EH (cell line): ENCODE results near the gene CYP2W1.
"Not testable (repeated sequence)": the region's sequence is repeated elsewhere in the genome, so short reads cannot be mapped to it uniquely, and the experiment has no call there.

Experiments used
- DNase-seq: peaks from one replicate; pipeline ENCODE4 v3.0.0-alpha.2; 2015; ENCODE audit warnings: low read depth

Gene CYP2W1

DNA sequence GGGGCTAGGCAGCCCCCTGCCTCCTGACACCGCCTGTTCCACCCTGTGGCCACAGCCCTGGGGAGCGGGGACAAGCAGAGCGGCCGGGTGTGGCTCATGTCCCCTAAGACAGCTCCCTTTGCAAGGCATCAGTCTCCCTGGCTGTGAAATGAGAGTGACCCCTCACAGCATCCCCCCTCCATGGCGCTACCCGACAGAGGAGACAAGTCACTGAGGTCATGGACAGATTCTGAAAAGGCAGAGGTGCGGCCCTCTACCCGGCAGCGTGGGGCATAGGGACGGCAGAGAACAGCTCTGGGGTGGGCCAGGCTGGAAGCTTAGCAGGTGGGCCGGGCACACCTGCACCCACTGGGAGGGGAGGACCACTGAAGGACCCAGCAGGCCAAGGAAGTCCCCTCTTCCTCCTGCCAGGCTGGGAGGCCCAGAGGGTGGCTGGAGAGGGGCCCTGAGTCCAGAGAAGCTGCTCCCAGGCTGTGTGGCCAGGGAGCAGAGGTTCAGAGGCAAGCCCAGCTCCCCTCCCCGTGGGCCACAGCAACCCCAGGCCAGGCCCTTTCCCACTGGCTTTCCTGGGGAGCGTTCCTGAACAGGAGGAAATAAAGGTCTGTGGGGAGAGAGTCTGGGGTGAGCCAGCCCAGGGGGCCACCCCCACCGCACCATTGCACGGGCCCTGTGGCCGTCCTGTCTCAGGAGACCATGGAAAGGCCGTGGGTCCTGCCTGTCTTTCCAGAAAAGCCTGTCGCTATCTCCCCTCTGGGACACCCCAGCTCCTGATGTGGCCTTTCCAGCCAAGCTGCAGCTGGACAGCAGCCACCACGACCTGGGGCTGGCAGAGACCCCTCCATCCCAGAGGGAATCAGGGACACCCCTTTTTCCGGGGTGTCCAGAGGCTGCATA, 30.2 kb upstream of the CYP2W1 start:
- no peak for DNase-seq

DNA sequence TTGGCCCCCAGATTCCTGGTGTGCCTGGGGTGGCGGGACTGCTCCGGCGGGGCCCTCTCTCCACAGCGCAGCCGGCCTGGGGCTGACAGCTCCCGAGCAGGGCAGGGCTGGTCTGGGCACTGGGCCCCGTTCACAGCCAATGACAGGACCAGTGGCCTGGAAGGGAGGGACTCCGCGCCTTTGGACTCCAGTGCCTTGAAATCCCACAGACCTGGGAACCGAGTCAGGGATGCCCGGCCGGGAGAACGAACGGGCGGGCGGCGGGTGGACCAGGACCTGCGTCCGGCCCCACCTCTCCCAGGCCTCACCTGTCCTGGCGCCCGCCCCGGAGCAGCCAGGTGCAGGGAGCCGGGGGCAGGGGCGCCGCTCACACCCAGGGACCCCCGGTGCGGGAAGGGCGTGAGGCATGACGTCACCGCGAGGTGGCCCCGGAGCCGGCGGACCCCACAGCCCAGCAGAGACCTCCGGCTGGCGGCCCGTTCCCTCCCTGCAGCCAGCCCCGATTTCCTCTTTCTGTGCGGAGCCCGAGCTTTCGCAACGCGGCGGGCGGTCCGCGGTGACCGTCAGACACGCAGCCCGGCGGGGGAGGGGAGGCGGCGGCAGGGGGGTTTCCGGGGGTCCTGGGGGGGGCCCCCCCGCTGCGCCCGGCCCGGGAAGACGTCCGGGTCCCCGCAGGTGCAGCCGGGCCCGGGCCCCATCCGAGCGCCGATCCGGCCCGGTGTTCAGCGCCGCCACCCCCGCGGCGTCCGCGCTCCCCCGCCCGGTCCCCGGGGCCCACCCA, 29.2 kb upstream of the CYP2W1 start:
- DNase-seq: peak; percentile 59

DNA sequence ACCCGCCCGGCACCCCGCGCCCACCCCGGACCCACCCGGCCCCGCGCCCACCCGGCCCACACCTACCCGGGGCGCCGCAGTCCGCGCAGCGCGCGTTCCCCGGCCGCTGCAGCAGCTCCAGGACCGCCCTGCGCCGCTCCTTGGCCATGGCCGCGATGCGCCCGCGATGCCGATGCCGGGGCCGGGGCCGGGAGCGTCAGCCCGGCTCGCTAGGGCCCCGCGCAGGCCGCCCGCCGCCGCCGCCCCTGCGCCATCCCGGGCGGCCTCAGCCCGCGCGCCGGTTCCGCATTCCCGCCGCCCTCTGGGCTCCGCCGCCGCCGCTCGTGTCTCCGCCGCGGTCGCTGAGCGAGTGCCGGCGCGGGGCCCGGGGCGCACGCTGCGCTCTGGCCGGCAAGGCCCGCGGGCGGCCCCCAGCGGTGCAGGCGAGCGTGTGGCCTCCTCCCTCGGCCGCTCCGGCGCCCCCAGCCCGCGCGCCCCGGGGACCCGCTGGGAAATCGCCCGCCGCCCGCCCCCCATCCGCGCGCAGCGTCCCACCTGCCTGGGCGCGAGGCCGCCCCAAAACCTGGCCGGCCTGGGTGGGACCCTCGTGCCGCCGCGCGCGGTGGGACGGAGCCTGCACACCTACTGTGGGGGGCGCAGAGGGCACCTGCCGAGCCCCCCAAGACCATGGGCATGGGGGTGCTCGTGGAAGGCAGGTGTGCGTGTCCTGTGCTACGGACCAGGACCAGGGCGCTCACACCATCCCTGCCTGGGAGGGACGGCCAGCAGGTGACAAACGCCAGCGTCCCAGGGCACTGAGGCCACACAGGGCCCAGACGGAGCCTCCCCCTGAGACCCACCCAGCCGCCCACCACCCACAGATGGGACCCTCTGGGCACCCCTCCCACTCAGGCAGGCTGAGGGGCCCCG, 28.4 kb upstream of the CYP2W1 start, which contains the start of gene ADAP1:
ADAP1 (minus strand) TSS at position 351 of the 909 bp plus-strand sequence; CDS start at position 148, 203 bp downstream.
- DNase-seq: peak; percentile 50

DNA sequence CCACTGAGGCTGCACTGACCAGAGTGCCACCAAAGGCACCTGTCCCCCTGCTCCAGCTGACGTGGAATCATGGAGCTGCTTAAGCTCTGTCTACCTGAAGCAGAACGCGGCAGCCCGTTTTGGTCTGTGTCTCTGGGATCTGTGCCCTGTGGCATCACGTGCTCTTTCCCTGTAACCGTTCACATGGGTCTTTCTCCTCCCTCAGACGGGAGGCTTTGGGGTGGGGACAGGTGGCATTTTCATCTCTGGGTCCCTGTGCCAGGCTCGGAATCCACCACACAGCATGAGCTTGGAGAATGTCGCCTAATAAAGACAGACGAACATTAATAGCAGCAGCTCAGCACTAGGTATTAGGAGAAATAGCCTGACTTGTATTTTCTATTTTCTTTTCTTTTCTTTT, 26.9 kb upstream of the CYP2W1 start:
- no peak for DNase-seq

DNA sequence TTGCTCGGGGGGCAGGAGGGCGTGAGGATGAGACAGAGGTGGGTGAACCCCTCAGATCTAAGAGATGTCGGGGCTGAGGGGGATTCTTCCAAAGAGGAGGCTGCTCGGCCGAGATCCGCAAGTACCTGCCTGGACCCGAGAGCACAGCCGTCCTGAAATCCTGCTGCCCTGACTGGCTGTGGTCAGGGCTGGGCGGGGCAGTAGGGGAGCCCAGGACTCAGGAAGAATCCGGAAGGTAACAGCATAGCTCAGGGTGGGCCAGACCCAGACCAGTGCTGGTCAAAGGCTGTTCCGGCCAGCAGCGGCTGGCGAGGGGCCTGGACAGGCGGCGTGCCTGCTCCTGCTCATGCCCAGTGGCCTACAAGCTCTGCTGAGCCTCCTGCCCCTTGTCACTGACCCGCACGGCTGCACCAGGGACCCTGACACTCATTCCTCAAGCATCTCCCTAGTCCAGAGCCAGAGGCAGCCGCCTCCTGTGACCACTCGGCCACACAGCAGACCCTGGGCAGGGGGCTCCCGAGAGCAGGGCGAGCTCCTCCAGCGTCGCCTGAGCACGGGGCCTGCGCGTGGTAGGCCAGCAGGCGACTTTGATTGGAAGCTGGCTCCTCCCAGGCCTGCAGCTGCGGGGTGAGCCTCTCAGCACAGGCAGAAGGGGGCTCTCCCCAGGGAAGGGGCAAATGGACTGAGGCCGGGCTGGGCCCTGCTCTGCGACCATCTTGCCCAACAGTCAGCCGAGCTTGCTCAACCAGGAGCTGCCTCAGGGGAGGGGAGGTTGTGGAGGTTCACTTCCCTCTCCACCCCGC, 25.4 kb upstream of the CYP2W1 start:
- DNase-seq: no peak

DNA sequence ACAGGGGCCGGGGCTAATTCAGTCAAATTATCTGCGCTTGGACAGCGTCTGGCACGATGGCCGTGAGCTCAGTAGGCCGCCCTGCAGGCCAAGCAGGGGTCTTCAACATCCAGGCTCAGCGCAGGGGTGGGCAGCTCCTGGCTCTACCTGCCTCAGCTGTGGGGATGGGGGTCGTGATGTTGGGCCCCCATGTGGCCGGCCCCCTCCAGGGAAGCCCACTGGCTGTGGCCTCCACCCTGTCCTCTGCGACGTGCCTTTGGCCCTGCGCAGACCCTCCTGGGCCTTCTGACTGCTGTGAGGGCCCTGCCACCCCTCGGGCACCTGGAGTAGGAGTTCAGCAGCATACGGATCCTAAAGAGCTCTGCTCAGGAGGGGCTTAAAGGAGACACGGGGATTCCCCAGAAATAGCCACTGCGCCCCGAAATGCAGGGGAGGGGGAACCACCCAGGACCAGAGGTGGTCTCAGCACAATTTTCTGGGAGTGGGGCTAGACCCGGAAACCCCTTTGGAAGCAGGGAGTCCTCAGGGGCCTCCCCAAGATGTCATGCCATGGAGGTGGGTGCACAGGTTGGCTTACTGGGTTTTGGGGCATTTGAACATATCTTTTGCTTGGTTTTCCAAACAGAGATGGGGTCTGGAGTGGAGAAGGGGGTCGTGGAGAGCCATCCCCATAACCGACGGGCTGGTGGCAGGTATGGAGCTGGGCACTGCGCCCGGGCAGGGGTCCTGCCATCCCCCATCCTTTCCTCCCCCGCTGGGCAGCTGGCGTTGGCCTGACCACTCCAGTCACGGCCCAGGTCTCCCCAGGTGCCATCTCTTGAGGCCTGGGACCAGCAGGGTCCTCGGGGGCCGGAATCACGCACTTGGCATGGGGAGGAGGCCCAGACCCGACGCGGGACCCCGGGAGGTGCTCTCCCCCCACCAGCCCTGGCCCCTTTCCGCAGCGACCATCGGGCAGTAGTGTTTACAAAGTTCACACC, 24.5 kb upstream of the CYP2W1 start:
- DNase-seq: no peak

DNA sequence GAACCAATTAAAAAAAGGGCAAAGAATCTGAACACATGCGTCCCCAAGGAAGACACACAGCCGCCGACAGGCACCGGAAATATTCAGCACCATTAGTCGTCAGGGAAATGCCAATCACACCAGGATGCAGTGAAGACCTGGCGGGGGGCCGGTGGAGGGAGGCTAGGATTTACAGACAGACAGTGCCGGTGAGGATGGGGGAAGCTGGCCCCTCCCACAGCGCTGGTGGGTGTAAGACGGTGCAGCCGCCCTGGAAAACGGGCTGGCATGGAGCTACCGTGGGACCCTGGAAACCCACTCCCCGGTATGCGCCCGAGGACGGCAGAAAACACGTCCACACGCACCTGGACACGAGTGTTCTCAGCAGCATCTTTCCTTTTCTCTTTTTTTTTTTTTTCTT, 23.7 kb upstream of the CYP2W1 start:
- no peak for DNase-seq

DNA sequence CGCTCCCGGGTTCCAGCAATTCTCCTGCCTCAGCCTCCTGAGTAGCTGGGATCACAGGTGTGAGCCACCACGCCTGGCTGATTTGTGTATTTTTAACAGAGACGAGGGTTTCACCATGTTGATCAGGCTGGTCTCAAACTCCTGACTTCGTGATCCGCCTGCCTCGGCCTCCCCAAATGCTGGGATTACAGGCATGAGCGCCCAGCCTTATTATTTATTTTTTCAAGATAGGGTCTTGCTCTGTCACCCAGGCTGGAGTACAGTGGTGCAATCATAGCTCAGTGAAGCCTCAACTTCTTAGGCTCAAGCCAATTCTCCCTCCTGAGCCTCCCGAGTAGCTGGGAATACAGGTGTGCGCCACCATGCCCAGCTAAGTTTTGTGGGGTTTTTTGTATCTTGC, 23.2 kb upstream of the CYP2W1 start:
- DNase-seq: not testable (repeated sequence)

DNA sequence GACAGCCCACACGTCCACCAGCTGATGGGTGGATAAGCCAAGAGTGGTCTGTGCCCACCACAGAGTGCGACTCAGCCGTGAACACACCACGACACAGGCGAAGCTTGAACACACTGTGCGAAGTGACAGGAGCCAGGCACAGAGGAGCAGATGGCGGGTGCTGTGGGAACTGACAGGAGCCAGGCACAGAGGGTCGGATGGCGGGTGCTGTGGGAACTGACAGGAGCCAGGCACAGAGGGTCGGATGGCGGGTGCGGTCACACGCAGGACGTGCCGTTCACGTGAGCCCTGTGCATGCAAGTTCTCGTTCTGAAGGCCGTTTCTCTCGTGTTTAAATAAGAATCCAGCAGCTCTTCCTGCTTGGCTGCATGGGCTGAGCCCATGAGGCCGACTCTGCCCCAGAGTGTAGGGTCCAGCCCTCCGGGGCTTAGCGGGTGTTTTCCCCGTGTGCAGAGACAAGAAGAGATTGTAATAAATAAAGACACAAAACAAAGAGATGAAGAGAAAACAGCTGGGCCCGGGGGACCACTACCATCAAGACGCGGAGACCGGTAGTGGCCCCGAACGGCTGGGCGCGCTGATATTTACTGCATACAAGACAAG, 22.6 kb upstream of the CYP2W1 start:
- no peak for DNase-seq

DNA sequence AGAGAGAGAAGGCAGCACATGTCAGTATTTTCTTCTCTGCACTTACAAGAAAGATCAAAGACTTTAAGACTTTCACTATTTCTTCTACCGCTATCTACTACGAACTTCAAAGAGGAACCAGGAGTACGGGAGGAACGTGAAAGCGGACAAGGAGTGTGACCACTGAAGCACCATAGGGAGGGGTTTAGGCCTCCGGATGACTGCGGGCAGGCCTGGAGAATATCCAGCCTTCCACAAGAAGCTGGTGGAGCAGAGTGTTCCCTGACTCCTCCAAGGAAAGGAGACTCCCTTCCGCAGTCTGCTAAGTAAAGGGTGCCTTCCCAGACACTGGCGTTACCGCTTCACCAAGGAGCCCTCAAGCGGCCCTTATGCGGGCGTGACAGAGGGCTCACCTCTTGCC, 22.0 kb upstream of the CYP2W1 start:
- DNase-seq: not testable (repeated sequence)

DNA sequence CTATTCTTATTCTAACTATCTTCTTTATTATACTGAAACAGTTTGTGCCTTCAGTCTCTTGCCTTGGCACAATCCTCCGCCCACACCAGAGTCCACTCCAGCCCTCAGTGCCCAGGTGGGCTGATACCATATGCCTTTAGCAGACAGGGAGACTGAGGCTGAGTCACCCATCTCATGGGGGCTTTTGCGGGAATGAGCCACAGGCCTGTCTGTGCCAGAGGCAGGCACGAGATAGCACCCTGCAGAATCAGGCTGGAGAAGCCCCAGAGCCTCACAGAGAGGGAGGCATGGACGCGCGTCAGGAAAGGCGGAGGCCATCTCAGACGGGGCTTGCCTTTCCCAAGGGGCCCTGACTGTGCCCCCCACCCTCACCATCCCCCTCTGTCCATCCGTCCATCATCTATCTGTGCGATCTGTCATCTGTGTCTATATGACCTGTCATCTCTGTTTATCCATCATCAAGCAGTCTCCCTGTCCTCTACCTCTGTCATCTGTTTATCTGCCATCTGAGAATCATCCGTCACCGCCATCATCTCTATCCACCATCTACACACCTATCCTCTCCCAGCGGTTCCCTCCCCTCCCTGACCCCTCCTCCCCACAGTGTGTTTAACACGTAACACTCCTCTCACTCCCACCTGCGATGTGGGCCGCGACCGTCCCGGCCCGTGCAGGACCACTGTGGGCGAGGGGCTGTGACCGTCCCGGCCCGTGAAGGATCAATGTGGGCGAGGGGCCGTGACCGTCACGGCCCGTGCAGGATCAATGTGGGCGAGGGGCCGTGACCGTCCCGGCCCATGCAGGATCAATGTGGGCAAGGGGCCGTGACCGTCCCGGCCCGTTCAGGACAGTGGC, 21.2 kb upstream of the CYP2W1 start:
- DNase-seq: no peak

DNA sequence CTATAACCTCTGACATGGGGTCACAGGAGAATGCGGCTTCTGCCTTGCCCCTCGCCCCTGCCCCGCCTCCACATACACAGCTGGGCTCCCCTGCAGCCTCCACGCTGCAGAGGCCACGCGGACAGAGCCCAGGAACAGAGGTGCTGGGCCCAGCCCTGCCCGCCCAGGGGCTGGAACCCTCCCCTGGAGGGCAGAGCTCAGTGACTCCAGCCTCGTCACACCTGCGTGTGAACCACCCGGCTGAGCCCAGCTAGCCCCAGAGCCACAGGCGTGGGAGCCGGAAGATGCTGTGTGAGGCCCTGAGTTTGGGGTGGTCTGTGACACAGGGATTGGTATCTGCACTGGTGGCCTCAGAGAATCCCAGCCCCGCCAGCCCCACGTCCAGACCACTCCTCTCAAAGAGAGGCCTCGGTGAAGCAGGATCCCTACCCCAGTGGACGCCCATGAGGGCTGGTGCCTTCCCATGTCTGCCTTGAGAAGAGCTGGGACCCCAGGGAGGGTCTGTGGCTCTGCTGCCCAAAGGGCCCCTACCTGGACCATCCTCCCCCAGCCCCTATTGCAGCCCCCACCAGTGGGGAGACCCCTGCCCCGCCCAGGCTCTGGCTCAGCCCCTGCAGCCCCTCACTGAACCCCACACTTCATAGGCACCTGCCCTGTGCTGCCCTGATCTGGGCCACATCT, 20.4 kb upstream of the CYP2W1 start:
- no peak for DNase-seq

DNA sequence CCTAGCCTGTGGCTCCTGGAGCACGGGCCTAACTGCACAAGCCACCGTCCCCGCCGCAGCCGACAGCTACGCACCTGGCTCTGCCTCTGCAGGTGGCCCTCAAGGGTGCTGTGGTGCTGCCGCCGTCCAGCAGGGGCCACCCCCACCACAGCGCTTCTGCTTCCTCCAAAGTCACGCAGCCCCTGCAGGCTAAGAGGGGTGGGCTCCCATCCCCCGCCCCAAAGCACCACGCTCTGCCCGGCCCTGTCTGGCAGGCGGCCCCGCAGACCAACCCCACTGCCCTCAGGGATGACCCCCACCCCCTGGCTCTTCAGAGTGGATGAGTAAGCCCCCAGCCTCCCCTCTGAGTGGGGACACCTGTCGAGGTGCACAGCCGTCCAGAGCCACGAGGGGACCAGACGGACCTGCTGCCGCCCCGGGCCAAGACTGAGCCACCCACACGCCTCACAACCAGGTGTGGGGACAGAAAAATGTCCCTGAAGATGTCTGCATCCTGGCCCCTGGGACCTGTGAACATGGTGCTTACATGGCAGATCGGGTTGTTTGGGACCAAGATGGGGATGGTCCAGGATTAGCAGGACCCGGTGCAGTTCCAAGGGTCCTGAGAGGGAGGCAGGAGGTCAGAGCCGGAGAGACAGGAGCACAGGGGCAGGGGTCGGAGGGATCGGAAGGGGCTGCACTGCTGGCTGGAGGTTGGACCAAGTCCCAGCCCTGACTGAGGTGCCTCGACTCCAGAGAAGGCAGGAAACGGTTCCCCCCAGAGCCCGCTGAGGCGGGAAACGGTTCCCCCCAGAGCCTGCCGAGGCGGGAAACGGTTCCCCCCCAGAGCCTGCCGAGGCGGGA, 19.5 kb upstream of the CYP2W1 start:
- no peak for DNase-seq

DNA sequence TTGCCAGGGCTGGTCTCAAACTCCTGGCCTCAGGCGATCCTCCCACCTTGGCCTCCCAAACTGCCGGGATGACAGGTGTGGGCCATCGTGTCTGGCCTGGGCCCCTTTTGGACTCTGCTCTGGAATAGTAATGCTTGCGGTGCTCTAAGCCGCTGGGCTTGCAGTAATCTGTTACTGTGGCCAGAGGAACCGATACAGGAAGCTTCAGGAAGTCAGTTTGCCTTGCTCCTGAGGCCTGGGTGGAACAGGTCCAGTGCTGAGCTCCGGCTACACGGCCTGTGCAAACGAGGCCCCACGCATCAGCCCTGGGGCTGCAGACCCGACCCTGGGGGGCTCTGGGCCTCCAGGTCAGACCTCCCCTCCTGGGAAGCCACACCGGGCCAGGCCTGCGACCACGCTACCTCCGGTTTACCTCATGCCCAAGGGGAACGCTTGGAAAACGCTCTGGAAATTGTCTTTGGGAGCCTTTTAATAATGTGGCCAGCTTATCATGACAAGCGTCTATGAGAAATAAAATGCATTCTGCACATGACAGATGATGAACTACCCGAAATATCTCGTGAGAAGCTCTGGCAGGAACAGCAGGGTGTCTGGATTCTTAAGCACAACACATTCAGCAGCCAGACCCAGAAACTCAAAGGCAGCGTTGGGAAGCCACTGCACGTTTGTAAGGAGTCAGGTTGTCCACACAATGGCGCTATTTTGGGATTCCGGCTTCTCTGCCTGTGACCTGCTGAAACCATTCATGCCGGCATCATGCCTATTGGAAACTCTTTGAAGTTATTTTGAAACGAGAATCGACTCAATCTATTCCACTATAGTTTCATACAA, 18.4 kb upstream of the CYP2W1 start:
- DNase-seq: peak; percentile 44

DNA sequence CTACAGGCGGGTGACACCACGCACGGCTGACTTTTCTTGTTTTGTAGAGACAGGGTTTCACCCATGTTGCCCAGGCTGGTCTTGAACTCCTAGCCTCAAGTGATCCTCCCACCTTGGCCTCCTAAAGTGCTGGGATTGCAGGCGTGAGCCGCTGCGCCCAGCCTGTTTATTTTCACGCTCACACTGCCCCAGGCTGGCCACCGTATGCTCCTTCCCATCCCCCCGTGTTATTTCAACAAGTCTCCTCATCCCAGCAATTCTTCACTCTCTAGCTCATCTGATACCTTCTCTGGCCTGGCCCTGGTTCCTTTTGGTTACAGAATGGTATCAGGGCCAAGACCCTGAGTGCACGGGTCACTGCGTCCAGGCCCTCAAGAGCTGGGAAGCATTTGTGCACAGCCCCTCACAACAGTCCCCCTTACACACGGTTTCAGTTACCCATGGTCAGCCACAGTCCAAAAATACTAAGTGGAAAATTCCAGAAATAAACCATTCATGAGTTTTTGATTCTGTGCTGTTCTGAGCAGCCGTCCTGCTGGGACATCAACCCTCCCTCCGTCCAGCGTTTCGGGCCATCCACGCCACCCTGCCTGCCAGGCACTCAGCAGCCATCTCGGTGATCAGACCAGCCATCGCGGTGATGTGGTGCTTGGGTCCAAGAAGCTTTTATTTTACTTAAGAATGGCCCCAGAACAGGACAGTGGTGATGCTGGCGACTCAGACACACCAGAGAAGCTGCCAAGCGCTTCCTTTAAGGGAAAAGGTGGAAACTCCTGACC, 16.5 kb upstream of the CYP2W1 start:
- DNase-seq: no peak
